ENCODE measurements around the gene PRRX1.

PRRX1 gene

GRCh38 chr1:170741678-170742077 lies 77.7 kb downstream of the PRRX1 start:
- TF ChIP-seq ZBTB7A (IDR thresholded peaks at IDR 0.05; ENCODE audit: low read depth), result no peak
- no peak for TF ChIP-seq EGR1 (IDR thresholded peaks at IDR 0.05)
- TF ChIP-seq NFIC (IDR thresholded peaks at IDR 0.05), result no peak
- no peak for TF ChIP-seq TEAD4 (IDR thresholded peaks at IDR 0.05)

GRCh38 chr1:170742600-170742999 lies 78.7 kb downstream of the PRRX1 start:
- TF ChIP-seq TCF12 (IDR thresholded peaks at IDR 0.05; ENCODE audit: low read depth), result no peak
- no peak for TF ChIP-seq ZBTB7A (IDR thresholded peaks at IDR 0.05; ENCODE audit: low read depth)
- TF ChIP-seq NFIC (IDR thresholded peaks at IDR 0.05), result no peak
- no peak for TF ChIP-seq RAD21 (IDR thresholded peaks at IDR 0.05; ENCODE audit: low read depth)
- no peak for TF ChIP-seq FOXM1 (IDR thresholded peaks at IDR 0.05; ENCODE audit: borderline replicate concordance, low read depth)
- no peak for TF ChIP-seq MAX (IDR thresholded peaks at IDR 0.05)
- TF ChIP-seq REST (IDR thresholded peaks at IDR 0.05; ENCODE audit: low read depth), result no peak
- no peak for TF ChIP-seq TEAD4 (IDR thresholded peaks at IDR 0.05)
- no peak for TF ChIP-seq CREB1 (IDR thresholded peaks at IDR 0.05; ENCODE audit: low read depth)
- no peak for TF ChIP-seq TAF1 (IDR thresholded peaks at IDR 0.05; ENCODE audit: low read depth)
- TF ChIP-seq YY1 (IDR thresholded peaks at IDR 0.05; ENCODE audit: low read depth), result no peak
- TF ChIP-seq USF1 (IDR thresholded peaks at IDR 0.05), result no peak
- TF ChIP-seq EGR1 (IDR thresholded peaks at IDR 0.05), result no peak
- no peak for TF ChIP-seq EP300 (IDR thresholded peaks at IDR 0.05; ENCODE audit: borderline replicate concordance)
- no peak for TF ChIP-seq CEBPB (IDR thresholded peaks at IDR 0.05)

GRCh38 chr1:170743083-170743482 lies 79.2 kb downstream of the PRRX1 start:
- TF ChIP-seq EP300 (IDR thresholded peaks at IDR 0.05; ENCODE audit: borderline replicate concordance) (no peak), RAD21 (IDR thresholded peaks at IDR 0.05; ENCODE audit: low read depth) (no peak), NFIC (IDR thresholded peaks at IDR 0.05) (no peak), EGR1 (IDR thresholded peaks at IDR 0.05) (no peak), FOXM1 (IDR thresholded peaks at IDR 0.05; ENCODE audit: borderline replicate concordance, low read depth) (no peak), CEBPB (IDR thresholded peaks at IDR 0.05) (no peak), TCF12 (IDR thresholded peaks at IDR 0.05; ENCODE audit: low read depth) (no peak), CREB1 (IDR thresholded peaks at IDR 0.05; ENCODE audit: low read depth) (no peak), MAX (IDR thresholded peaks at IDR 0.05) (no peak), TAF1 (IDR thresholded peaks at IDR 0.05; ENCODE audit: low read depth) (no peak), YY1 (IDR thresholded peaks at IDR 0.05; ENCODE audit: low read depth) (no peak), REST (IDR thresholded peaks at IDR 0.05; ENCODE audit: low read depth) (no peak), USF1 (IDR thresholded peaks at IDR 0.05) (no peak), ZBTB7A (IDR thresholded peaks at IDR 0.05; ENCODE audit: low read depth) (no peak), TEAD4 (IDR thresholded peaks at IDR 0.05) (no peak)

DNA sequence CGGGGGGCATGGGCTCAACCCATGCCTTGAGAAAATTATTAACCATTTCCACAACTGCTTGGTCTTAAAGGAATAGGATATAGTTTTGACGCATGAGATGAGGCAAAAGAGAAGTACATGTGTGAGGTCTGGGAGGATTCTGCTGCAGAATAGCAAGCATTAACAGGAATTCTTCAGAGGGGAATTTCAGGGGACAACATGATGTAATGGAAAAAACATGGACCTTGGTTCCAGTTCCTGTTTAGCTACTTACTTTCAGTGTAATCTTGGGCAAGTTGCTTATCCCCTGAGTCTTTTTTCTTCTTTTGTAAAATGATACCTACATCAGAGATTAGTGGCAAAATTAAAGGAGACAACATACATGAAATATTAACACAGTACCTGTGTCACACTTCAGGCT lies 85.6 kb downstream of the PRRX1 start:
- TF ChIP-seq CEBPB (IDR thresholded peaks at IDR 0.05) (no peak), USF1 (IDR thresholded peaks at IDR 0.05) (no peak), TAF1 (IDR thresholded peaks at IDR 0.05; ENCODE audit: low read depth) (no peak)

GRCh38 chr1:170749959-170750358 lies 86.0 kb downstream of the PRRX1 start:
- TF ChIP-seq TAF1 (IDR thresholded peaks at IDR 0.05; ENCODE audit: low read depth) (no peak), ZBTB7A (IDR thresholded peaks at IDR 0.05; ENCODE audit: low read depth) (no peak), EP300 (IDR thresholded peaks at IDR 0.05; ENCODE audit: borderline replicate concordance) (no peak), TCF12 (IDR thresholded peaks at IDR 0.05; ENCODE audit: low read depth) (no peak), EGR1 (IDR thresholded peaks at IDR 0.05) (no peak), RAD21 (IDR thresholded peaks at IDR 0.05; ENCODE audit: low read depth) (no peak), FOXM1 (IDR thresholded peaks at IDR 0.05; ENCODE audit: borderline replicate concordance, low read depth) (no peak), TEAD4 (IDR thresholded peaks at IDR 0.05) (no peak), NFIC (IDR thresholded peaks at IDR 0.05) (no peak)

DNA sequence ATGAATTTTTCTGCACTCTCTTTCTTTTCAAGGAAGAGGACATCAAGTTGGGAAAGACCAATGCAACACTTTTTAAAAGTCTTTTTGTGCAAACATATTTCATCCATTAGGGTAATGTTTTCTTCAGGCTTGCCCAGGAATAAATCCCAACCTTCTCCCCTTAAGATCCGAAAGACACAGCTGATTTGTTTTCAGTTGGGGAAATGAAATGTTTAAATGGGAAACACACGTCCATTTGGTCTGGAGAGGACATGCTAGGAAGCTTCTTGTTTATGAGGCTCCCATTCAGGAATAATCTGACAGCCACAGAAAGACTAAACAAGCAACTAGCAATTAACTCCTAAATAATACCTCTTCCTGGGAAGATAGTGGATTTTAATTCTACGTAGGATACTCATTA lies 91.9 kb downstream of the PRRX1 start:
- TF ChIP-seq FOXM1 (IDR thresholded peaks at IDR 0.05; ENCODE audit: borderline replicate concordance, low read depth) (no peak), ZBTB7A (IDR thresholded peaks at IDR 0.05; ENCODE audit: low read depth) (no peak), EGR1 (IDR thresholded peaks at IDR 0.05) (no peak), EP300 (IDR thresholded peaks at IDR 0.05; ENCODE audit: borderline replicate concordance) (no peak), REST (IDR thresholded peaks at IDR 0.05; ENCODE audit: low read depth) (no peak), TCF12 (IDR thresholded peaks at IDR 0.05; ENCODE audit: low read depth) (no peak), NFIC (IDR thresholded peaks at IDR 0.05) (no peak), CREB1 (IDR thresholded peaks at IDR 0.05; ENCODE audit: low read depth) (no peak), TAF1 (IDR thresholded peaks at IDR 0.05; ENCODE audit: low read depth) (no peak), TEAD4 (IDR thresholded peaks at IDR 0.05) (no peak), CEBPB (IDR thresholded peaks at IDR 0.05) (no peak), RAD21 (IDR thresholded peaks at IDR 0.05; ENCODE audit: low read depth) (no peak), MAX (IDR thresholded peaks at IDR 0.05) (no peak), USF1 (IDR thresholded peaks at IDR 0.05) (no peak)
